Ectodermal cell (in vitro differentiated cells): Measurements from ENCODE around the gene SIT1.
"Not testable (repeated sequence)": the region's sequence is repeated elsewhere in the genome, so short reads cannot be mapped to it uniquely, and the experiment has no call there.

ENCODE experiments used
- H3K27ac ChIP-seq: 2 replicates; pipeline ENCODE4 v1.7.0; 2013; ENCODE audit warnings: mild to moderate bottlenecking, low read depth, low read length; ENCODE audit not compliant: insufficient read depth, poor library complexity, severe bottlenecking
- H3K27me3 ChIP-seq: 2 replicates; pipeline ENCODE4 v1.7.0; 2013; ENCODE audit warnings: mild to moderate bottlenecking, low read length; ENCODE audit not compliant: insufficient read depth, control insufficient read depth, poor library complexity, severe bottlenecking
- H3K36me3 ChIP-seq: one replicate; pipeline ENCODE4 v1.7.0; 2013; ENCODE audit warnings: low read length; ENCODE audit not compliant: control insufficient read depth, insufficient read depth
- H3K4me1 ChIP-seq: one replicate; pipeline ENCODE4 v1.7.0; 2013; ENCODE audit warnings: low read length; ENCODE audit not compliant: control insufficient read depth, insufficient read depth
- H3K4me3 ChIP-seq: 2 replicates; pipeline ENCODE4 v1.7.0; 2013; ENCODE audit warnings: low read depth, low read length, control low read depth; ENCODE audit not compliant: insufficient read depth
- H3K9me3 ChIP-seq: 2 replicates; pipeline ENCODE4 v1.7.0; 2013; ENCODE audit warnings: mild to moderate bottlenecking, low read length, moderate library complexity; ENCODE audit not compliant: control insufficient read depth
- WGBS, 2 experiments: methylation state at CpG; one replicate each; pipeline ENCODE4 v1.1.7; 2013; ENCODE audit warnings: missing lambda C conversion rate in 2 of 2; 5-methylcytosine and 5-hydroxymethylcytosine counted together

Gene SIT1

GRCh38 chr9:35638751-35639150, 12.0 kb downstream of the SIT1 start:
- 79 to 81% methylated on average over 5 to 7 of the region's 8 CpGs for WGBS, 2 experiments
- H3K36me3 ChIP-seq, H3K4me1 ChIP-seq, H3K4me3 ChIP-seq, H3K27ac ChIP-seq, H3K9me3 ChIP-seq, H3K27me3 ChIP-seq: not testable (repeated sequence)

GRCh38 chr9:35637427-35637955, 13.2 kb downstream of the SIT1 start:
- H3K4me1 ChIP-seq, H3K9me3 ChIP-seq, H3K27ac ChIP-seq, H3K4me3 ChIP-seq, H3K27me3 ChIP-seq, H3K36me3 ChIP-seq: not testable (repeated sequence)
- 93 to 94% methylated on average over 9 of the region's 9 CpGs for WGBS, 2 experiments

GRCh38 chr9:35636877-35637246, 13.9 kb downstream of the SIT1 start:
- 94% methylated on average over 6 of the region's 6 CpGs for WGBS, 2 experiments
- not testable (repeated sequence) for H3K27me3 ChIP-seq, H3K4me3 ChIP-seq, H3K27ac ChIP-seq, H3K4me1 ChIP-seq, H3K9me3 ChIP-seq, H3K36me3 ChIP-seq

- no peaks in the 10 kb centered on the region for H3K27me3 ChIP-seq
- H3K4me1 ChIP-seq = no peaks in the 10 kb centered on the region
- no peak overlapping the region for H3K27ac ChIP-seq
- H3K4me3 ChIP-seq = no peak overlapping the region
- 93 to 94% methylated on average over 7 to 9 of the region's 9 CpGs for WGBS, 2 experiments
- no peaks in the 10 kb centered on the region for H3K36me3 ChIP-seq
- no peaks in the 10 kb centered on the region for H3K9me3 ChIP-seq
Observed at GRCh38 chr9:35636135-35636876, 14.4 kb downstream of the SIT1 start.

- Histone ChIP-seq H3K9me3 (no peaks in the 10 kb centered on the region), H3K27ac (no peak overlapping the region), H3K27me3 (no peaks in the 10 kb centered on the region), H3K36me3 (no peaks in the 10 kb centered on the region), H3K4me1 (no peaks in the 10 kb centered on the region), H3K4me3 (no peak overlapping the region)
Observed at GRCh38 chr9:35635730-35636129, 15.0 kb downstream of the SIT1 start.

- no peaks in the 10 kb centered on the region for H3K9me3 ChIP-seq
- WGBS, 2 experiments = 91 to 93% methylated on average over 5 of the region's 5 CpGs
- H3K4me1 ChIP-seq = no peaks in the 10 kb centered on the region
- no peaks in the 10 kb centered on the region for H3K27me3 ChIP-seq
- H3K36me3 ChIP-seq = no peaks in the 10 kb centered on the region
- H3K4me3 ChIP-seq = no peak overlapping the region
- H3K27ac ChIP-seq = no peak overlapping the region
Observed at GRCh38 chr9:35629597-35629996, 21.1 kb downstream of the SIT1 start.

GRCh38 chr9:35628389-35628991, 22.2 kb downstream of the SIT1 start:
- Histone ChIP-seq H3K36me3 (no peaks in the 10 kb centered on the region), H3K27ac (no peak overlapping the region), H3K27me3 (no peaks in the 10 kb centered on the region), H3K4me1 (no peaks in the 10 kb centered on the region), H3K4me3 (no peak overlapping the region), H3K9me3 (no peaks in the 10 kb centered on the region)
- 92 to 96% methylated on average over 6 of the region's 6 CpGs for WGBS, 2 experiments

GRCh38 chr9:35627575-35627974, 23.2 kb downstream of the SIT1 start:
- 90 to 95% methylated on average over 2 of the region's 2 CpGs for WGBS, 2 experiments
- H3K4me1 ChIP-seq = no peaks in the 10 kb centered on the region
- no peaks in the 10 kb centered on the region for H3K36me3 ChIP-seq
- no peak overlapping the region for H3K4me3 ChIP-seq
- H3K27me3 ChIP-seq = no peaks in the 10 kb centered on the region
- no peaks in the 10 kb centered on the region for H3K9me3 ChIP-seq
- no peak overlapping the region for H3K27ac ChIP-seq

- H3K9me3 ChIP-seq = no peaks in the 10 kb centered on the region
- no peaks in the 10 kb centered on the region for H3K36me3 ChIP-seq
- H3K4me1 ChIP-seq = no peaks in the 10 kb centered on the region
- 86 to 90% methylated on average over 2 of the region's 2 CpGs for WGBS, 2 experiments
- H3K4me3 ChIP-seq = no peak overlapping the region
- peaks cover 35% of the 10 kb centered on the region for H3K27me3 ChIP-seq
- no peak overlapping the region for H3K27ac ChIP-seq
Observed at GRCh38 chr9:35619800-35620158, 31.0 kb downstream of the SIT1 start.

- WGBS, 2 experiments = 94 to 95% methylated on average over 17 of the region's 17 CpGs
- Histone ChIP-seq H3K4me3 (no peak overlapping the region), H3K9me3 (no peaks in the 10 kb centered on the region), H3K27me3 (peaks cover 39% of the 10 kb centered on the region), H3K36me3 (no peaks in the 10 kb centered on the region), H3K4me1 (no peaks in the 10 kb centered on the region), H3K27ac (no peak overlapping the region)
Observed at GRCh38 chr9:35618854-35619799, 31.6 kb downstream of the SIT1 start.
